NCI-H2196 treated with DMSO at 0.1 percent for 48 hours (cell line): ENCODE data around the gene SLC4A5.

Experiments used
- DNase-seq: peaks from one replicate; lab custom pipeline; 2025; ENCODE audit not compliant: unreplicated experiment; lab: John Stamatoyannopoulos, UW

Gene SLC4A5

GRCh38 chr2:74278694-74279093, 64.5 kb downstream of the SLC4A5 start:
- DNase-seq, result no peak

- DNase-seq, result no peak
Observed at GRCh38 chr2:74278176-74278575, 65.0 kb downstream of the SLC4A5 start.

GRCh38 chr2:74275228-74275627, 68.0 kb downstream of the SLC4A5 start:
- DNase-seq, result no peak

GRCh38 chr2:74269667-74270066, 73.5 kb downstream of the SLC4A5 start:
- no peak for DNase-seq

- no peak for DNase-seq
Observed at GRCh38 chr2:74267068-74267467, 76.1 kb downstream of the SLC4A5 start.

GRCh38 chr2:74264281-74264680, 78.9 kb downstream of the SLC4A5 start:
- DNase-seq, result no peak

- DNase-seq, result no peak
Observed at GRCh38 chr2:74262681-74263080, 80.5 kb downstream of the SLC4A5 start.

- peak; percentile 2 for DNase-seq
Observed at GRCh38 chr2:74261204-74261864, 81.9 kb downstream of the SLC4A5 start.

- DNase-seq, result no peak
Observed at GRCh38 chr2:74260495-74260894, 82.7 kb downstream of the SLC4A5 start.

- DNase-seq, result no peak
Observed at GRCh38 chr2:74259733-74260132, 83.5 kb downstream of the SLC4A5 start.

GRCh38 chr2:74259191-74259590, 84.0 kb downstream of the SLC4A5 start:
- no peak for DNase-seq

GRCh38 chr2:74255660-74256213, 87.5 kb downstream of the SLC4A5 start:
- DNase-seq, result no peak

GRCh38 chr2:74253971-74254310, 89.3 kb downstream of the SLC4A5 start:
- DNase-seq, result no peak

GRCh38 chr2:74253306-74253970, 89.8 kb downstream of the SLC4A5 start:
- DNase-seq, result no peak

GRCh38 chr2:74252862-74253261, 90.4 kb downstream of the SLC4A5 start:
- DNase-seq, result no peak

GRCh38 chr2:74252036-74252435, 91.2 kb downstream of the SLC4A5 start:
- DNase-seq, result no peak

GRCh38 chr2:74250189-74250631, 93.0 kb downstream of the SLC4A5 start:
- peak; percentile 11 for DNase-seq

- DNase-seq, result no peak
Observed at GRCh38 chr2:74249406-74250122, 93.7 kb downstream of the SLC4A5 start.

GRCh38 chr2:74246496-74247195, 96.6 kb downstream of the SLC4A5 start:
- DNase-seq, result no peak

- no peak for DNase-seq
Observed at GRCh38 chr2:74244286-74244685, 98.9 kb downstream of the SLC4A5 start.

GRCh38 chr2:74242354-74243071, 100.7 kb downstream of the SLC4A5 start:
- no peak for DNase-seq
